HEK293 (cell line): ENCODE measurements around the gene DGKZ.
A peak's percentile ranks its signal among the peaks of the same experiment; 100 is the strongest.

Experiments
- GLIS1 ChIP-seq: fragments of 450-650 bp; formaldehyde crosslinking; IDR thresholded peaks from 2 replicates; pipeline ENCODE4 v1.5.1; 2016; ENCODE audit warnings: missing biosample characterization, missing genetic modification characterization
- GLIS2 ChIP-seq: fragments of 450-650 bp; formaldehyde crosslinking; IDR thresholded peaks from 2 replicates; pipeline ENCODE4 v1.5.1; 2016; ENCODE audit warnings: missing biosample characterization, missing genetic modification characterization
- HOXA7 ChIP-seq: sonication (generic); formaldehyde crosslinking; IDR thresholded peaks from 2 replicates; pipeline ENCODE4 v1.8.1; 2022; ENCODE audit warnings: missing genetic modification reagents, borderline replicate concordance
- KLF7 ChIP-seq: fragments of 450-650 bp; formaldehyde crosslinking; IDR thresholded peaks from 2 replicates; pipeline ENCODE4 v1.5.1; 2016; ENCODE audit warnings: missing biosample characterization, missing genetic modification characterization, borderline replicate concordance
- KLF8 ChIP-seq: fragments of 450-650 bp; formaldehyde crosslinking; IDR thresholded peaks from 2 replicates; pipeline ENCODE4 v1.5.1; 2016; ENCODE audit warnings: missing biosample characterization, missing genetic modification characterization
- KLF9 ChIP-seq: fragments of 450-650 bp; formaldehyde crosslinking; IDR thresholded peaks from 2 replicates; pipeline ENCODE4 v1.5.1; 2016; ENCODE audit warnings: missing biosample characterization, missing genetic modification characterization, low read depth
- PRDM10 ChIP-seq: fragments of 450-650 bp; formaldehyde crosslinking; IDR thresholded peaks from 2 replicates; pipeline ENCODE4 v1.5.1; 2016; ENCODE audit warnings: missing biosample characterization, missing genetic modification characterization
- SCRT1 ChIP-seq: fragments of 450-650 bp; formaldehyde crosslinking; IDR thresholded peaks from 2 replicates; pipeline ENCODE4 v1.5.1; 2016; ENCODE audit warnings: missing biosample characterization, missing genetic modification characterization, borderline replicate concordance
- SP2 ChIP-seq: fragments of 450-650 bp; formaldehyde crosslinking; IDR thresholded peaks from 2 replicates; pipeline ENCODE4 v1.5.1; 2016; ENCODE audit warnings: missing biosample characterization, missing genetic modification characterization
- SP3 ChIP-seq: fragments of 450-650 bp; formaldehyde crosslinking; IDR thresholded peaks from 2 replicates; pipeline ENCODE4 v1.5.1; 2016; ENCODE audit warnings: missing biosample characterization, missing genetic modification characterization
- YY1 ChIP-seq: fragments of 450-650 bp; formaldehyde crosslinking; IDR thresholded peaks from 2 replicates; pipeline ENCODE4 v1.5.1; 2018; ENCODE audit warnings: missing biosample characterization, missing genetic modification characterization
- ZBTB8A ChIP-seq: fragments of 450-650 bp; formaldehyde crosslinking; IDR thresholded peaks from 2 replicates; pipeline ENCODE4 v1.5.1; 2016; ENCODE audit warnings: missing biosample characterization, missing genetic modification characterization
- ZFP3 ChIP-seq: fragments of 450-650 bp; formaldehyde crosslinking; IDR thresholded peaks from 2 replicates; pipeline ENCODE4 v1.5.1; 2016; ENCODE audit warnings: low read depth, missing biosample characterization, missing genetic modification characterization
- ZIC2 ChIP-seq: fragments of 450-650 bp; formaldehyde crosslinking; IDR thresholded peaks from 2 replicates; pipeline ENCODE4 v1.5.1; 2016; ENCODE audit warnings: missing biosample characterization, missing genetic modification characterization
- ZNF121 ChIP-seq: fragments of 450-650 bp; formaldehyde crosslinking; IDR thresholded peaks from 2 replicates; pipeline ENCODE4 v1.5.1; 2016; ENCODE audit warnings: missing biosample characterization, missing genetic modification characterization
- ZNF146 ChIP-seq: fragments of 450-650 bp; formaldehyde crosslinking; IDR thresholded peaks from 2 replicates; pipeline ENCODE4 v1.5.1; 2016; ENCODE audit warnings: missing biosample characterization, missing genetic modification characterization
- ZNF19 ChIP-seq: fragments of 450-650 bp; formaldehyde crosslinking; IDR thresholded peaks from 2 replicates; pipeline ENCODE4; 2016; ENCODE audit warnings: missing biosample characterization, missing genetic modification characterization, low read depth
- ZNF23 ChIP-seq: fragments of 450-650 bp; formaldehyde crosslinking; IDR thresholded peaks from 2 replicates; pipeline ENCODE4 v1.5.1; 2016; ENCODE audit warnings: missing biosample characterization, missing genetic modification characterization, borderline replicate concordance
- ZNF335 ChIP-seq: fragments of 450-650 bp; formaldehyde crosslinking; conservative IDR thresholded peaks from 2 replicates; pipeline ENCODE4 v1.5.1; 2016; ENCODE audit warnings: missing biosample characterization, missing genetic modification characterization
- ZNF398 ChIP-seq: fragments of 450-650 bp; formaldehyde crosslinking; IDR thresholded peaks from 2 replicates; pipeline ENCODE4 v1.5.1; 2017; ENCODE audit warnings: missing biosample characterization, missing genetic modification characterization
- ZNF423 ChIP-seq: fragments of 450-650 bp; formaldehyde crosslinking; IDR thresholded peaks from 2 replicates; pipeline ENCODE4 v1.5.1; 2016; ENCODE audit warnings: missing biosample characterization, missing genetic modification characterization
- ZNF513 ChIP-seq: fragments of 450-650 bp; IDR thresholded peaks from 2 replicates; pipeline ENCODE4 v1.5.1; 2018; ENCODE audit warnings: missing biosample characterization, missing genetic modification characterization
- ZNF558 ChIP-seq: fragments of 450-650 bp; formaldehyde crosslinking; IDR thresholded peaks from 2 replicates; pipeline ENCODE4 v1.5.1; 2016; ENCODE audit warnings: missing biosample characterization, missing genetic modification characterization
- ZNF596 ChIP-seq: fragments of 450-650 bp; IDR thresholded peaks from 2 replicates; pipeline ENCODE4 v1.5.0; 2018; ENCODE audit warnings: missing biosample characterization, mild to moderate bottlenecking, missing genetic modification characterization, moderate library complexity
- ZNF677 ChIP-seq: fragments of 450-650 bp; IDR thresholded peaks from 2 replicates; pipeline ENCODE4 v1.5.0; 2018; ENCODE audit warnings: missing biosample characterization, mild to moderate bottlenecking, missing genetic modification characterization, moderate library complexity
- ZNF837 ChIP-seq: fragments of 450-650 bp; formaldehyde crosslinking; IDR thresholded peaks from 2 replicates; pipeline ENCODE4 v1.5.1; 2016; ENCODE audit warnings: missing biosample characterization, missing genetic modification characterization
- TF ChIP-seq, protein P1 (sequence below): fragments of 450-650 bp; formaldehyde crosslinking; IDR thresholded peaks from 2 replicates; pipeline ENCODE4 v1.5.1; 2016; ENCODE audit warnings: missing biosample characterization, missing genetic modification characterization
- TF ChIP-seq, protein P2 (sequence below): fragments of 450-650 bp; formaldehyde crosslinking; IDR thresholded peaks from 2 replicates; pipeline ENCODE4 v1.5.1; 2016; ENCODE audit warnings: missing biosample characterization, missing genetic modification characterization
- TF ChIP-seq, protein P3 (sequence below): fragments of 450-650 bp; formaldehyde crosslinking; IDR thresholded peaks from 2 replicates; pipeline ENCODE4 v1.5.1; 2016; ENCODE audit warnings: missing biosample characterization, missing genetic modification characterization

The DGKZ gene

DNA sequence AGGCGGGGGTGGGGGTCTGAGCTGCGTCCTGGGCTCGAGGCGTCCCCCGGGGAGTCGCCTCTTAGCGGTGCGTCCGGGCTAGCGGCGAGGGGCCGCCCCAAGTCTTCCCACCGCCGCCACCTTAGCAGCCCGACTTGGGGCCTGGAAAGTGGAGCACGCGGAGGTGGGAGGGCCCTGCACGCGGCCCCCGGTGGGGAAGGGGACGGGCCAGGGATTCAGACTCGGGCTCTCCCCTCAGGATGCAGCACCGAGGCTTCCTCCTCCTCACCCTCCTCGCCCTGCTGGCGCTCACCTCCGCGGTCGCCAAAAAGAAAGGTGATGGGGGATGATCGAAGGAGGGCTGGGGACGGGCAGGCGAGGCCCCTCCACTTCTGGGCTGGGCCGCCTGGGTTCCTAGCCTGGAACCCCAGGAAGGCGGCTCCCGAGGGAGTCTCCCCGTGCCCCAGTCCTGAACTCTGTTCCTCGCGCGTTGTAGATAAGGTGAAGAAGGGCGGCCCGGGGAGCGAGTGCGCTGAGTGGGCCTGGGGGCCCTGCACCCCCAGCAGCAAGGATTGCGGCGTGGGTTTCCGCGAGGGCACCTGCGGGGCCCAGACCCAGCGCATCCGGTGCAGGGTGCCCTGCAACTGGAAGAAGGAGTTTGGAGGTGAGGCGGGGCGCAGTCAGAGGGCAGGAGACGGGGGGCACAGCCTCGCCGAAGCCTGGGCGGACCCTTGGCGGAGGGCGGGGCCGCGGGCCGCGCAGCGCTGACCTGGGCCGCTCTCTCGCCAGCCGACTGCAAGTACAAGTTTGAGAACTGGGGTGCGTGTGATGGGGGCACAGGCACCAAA, 34.8 kb downstream of the DGKZ start (continued):
- TF ChIP-seq SCRT1 (tag by site-specific recombination) (no peak), ZNF146 (tag by site-specific recombination) (no peak), SP3 (tag by site-specific recombination) (peak; percentile 31; the same call in 1 of the 2 replicates), SP2 (tag by site-specific recombination) (peak; percentile 55), ZNF513 (tag by site-specific recombination) (peak; percentile 40; the same call in 1 of the 2 replicates), KLF8 (tag by site-specific recombination) (peak; percentile 41; the same call in 1 of the 2 replicates), ZNF335 (peak; percentile 60), KLF9 (peak; percentile 52; the same call in 1 of the 2 replicates), ZNF677 (tag by site-specific recombination) (no peak), PRDM10 (tag by site-specific recombination) (0 out of 2 replicates have a peak, but pooled peaks have one; percentile 25), ZNF596 (no peak), ZNF19 (tag by site-specific recombination) (no peak), HOXA7 (CRISPR knock-in tag) (no peak), ZNF23 (tag by site-specific recombination) (no peak), ZNF558 (tag by site-specific recombination) (no peak), ZIC2 (tag by site-specific recombination) (peak; percentile 62), ZNF423 (tag by site-specific recombination) (0 out of 2 replicates have a peak, but pooled peaks have one; percentile 34), ZFP3 (no peak), ZNF121 (tag by site-specific recombination) (no peak), GLIS2 (tag by site-specific recombination) (peak; percentile 96), KLF7 (tag by site-specific recombination) (no peak), ZBTB8A (tag by site-specific recombination) (peak; percentile 48; the same call in 1 of the 2 replicates), ZNF398 (peak; percentile 38; the same call in 1 of the 2 replicates), ZNF837 (tag by site-specific recombination) (no peak), GLIS1 (tag by site-specific recombination) (peak; percentile 48), YY1 (tag by site-specific recombination) (no peak)
- TF ChIP-seq, protein P1, sequence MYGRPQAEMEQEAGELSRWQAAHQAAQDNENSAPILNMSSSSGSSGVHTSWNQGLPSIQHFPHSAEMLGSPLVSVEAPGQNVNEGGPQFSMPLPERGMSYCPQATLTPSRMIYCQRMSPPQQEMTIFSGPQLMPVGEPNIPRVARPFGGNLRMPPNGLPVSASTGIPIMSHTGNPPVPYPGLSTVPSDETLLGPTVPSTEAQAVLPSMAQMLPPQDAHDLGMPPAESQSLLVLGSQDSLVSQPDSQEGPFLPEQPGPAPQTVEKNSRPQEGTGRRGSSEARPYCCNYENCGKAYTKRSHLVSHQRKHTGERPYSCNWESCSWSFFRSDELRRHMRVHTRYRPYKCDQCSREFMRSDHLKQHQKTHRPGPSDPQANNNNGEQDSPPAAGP (tag by site-specific recombination), result 0 out of 2 replicates have a peak, but pooled peaks have one; percentile 52
- TF ChIP-seq, protein P2, sequence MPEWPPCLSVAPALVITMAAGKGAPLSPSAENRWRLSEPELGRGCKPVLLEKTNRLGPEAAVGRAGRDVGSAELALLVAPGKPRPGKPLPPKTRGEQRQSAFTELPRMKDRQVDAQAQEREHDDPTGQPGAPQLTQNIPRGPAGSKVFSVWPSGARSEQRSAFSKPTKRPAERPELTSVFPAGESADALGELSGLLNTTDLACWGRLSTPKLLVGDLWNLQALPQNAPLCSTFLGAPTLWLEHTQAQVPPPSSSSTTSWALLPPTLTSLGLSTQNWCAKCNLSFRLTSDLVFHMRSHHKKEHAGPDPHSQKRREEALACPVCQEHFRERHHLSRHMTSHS, result no peak
- TF ChIP-seq, protein P3, sequence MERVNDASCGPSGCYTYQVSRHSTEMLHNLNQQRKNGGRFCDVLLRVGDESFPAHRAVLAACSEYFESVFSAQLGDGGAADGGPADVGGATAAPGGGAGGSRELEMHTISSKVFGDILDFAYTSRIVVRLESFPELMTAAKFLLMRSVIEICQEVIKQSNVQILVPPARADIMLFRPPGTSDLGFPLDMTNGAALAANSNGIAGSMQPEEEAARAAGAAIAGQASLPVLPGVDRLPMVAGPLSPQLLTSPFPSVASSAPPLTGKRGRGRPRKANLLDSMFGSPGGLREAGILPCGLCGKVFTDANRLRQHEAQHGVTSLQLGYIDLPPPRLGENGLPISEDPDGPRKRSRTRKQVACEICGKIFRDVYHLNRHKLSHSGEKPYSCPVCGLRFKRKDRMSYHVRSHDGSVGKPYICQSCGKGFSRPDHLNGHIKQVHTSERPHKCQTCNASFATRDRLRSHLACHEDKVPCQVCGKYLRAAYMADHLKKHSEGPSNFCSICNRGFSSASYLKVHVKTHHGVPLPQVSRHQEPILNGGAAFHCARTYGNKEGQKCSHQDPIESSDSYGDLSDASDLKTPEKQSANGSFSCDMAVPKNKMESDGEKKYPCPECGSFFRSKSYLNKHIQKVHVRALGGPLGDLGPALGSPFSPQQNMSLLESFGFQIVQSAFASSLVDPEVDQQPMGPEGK (tag by site-specific recombination), result peak; percentile 83
